AG09319 (cell line): Measurements from ENCODE around the gene ACAN.

Source experiments
- DNase-seq: peaks from one replicate; pipeline ENCODE4 v3.0.0-alpha.2; 2010; ENCODE audit warnings: low read depth; ENCODE audit errors: extremely low read depth
- CTCF ChIP-seq: IDR thresholded peaks from 2 replicates; pipeline ENCODE4 v1.5.1; 2011; ENCODE audit warnings: low read depth, mild to moderate bottlenecking, inconsistent platforms, low read length, moderate library complexity

ACAN gene

GRCh38 chr15:88788816-88789215, 14.4 kb upstream of the ACAN start:
- TF ChIP-seq CTCF: no peak
- DNase-seq: no peak

GRCh38 chr15:88790486-88790885, 12.8 kb upstream of the ACAN start:
- no peak for DNase-seq
- no peak for TF ChIP-seq CTCF

- no peak for TF ChIP-seq CTCF
These were observed 11.6 kb upstream of the ACAN start for GRCh38 chr15:88791637-88792036.

GRCh38 chr15:88792342-88793282, 10.6 kb upstream of the ACAN start:
- TF ChIP-seq CTCF: no peak
- no peak for DNase-seq

More at GRCh38 chr15:88791637-88792036, 11.6 kb upstream of the ACAN start:
- DNase-seq: no peak

- TF ChIP-seq CTCF: no peak
- DNase-seq: no peak
These were observed 9.2 kb upstream of the ACAN start for GRCh38 chr15:88794001-88794400.

- no peak for TF ChIP-seq CTCF
- no peak for DNase-seq
These were observed 5.4 kb upstream of the ACAN start for GRCh38 chr15:88797663-88798339.

- DNase-seq: no peak
- TF ChIP-seq CTCF: no peak
These were observed 3.9 kb upstream of the ACAN start for GRCh38 chr15:88799341-88799740.
